ENCODE data around the gene KCNK10. TPM values are rescaled to one million over a fixed set of nuclear protein-coding genes. Genes with fewer than 3 reads are reported as not detected.
A peak's percentile ranks its signal among the peaks of the same experiment; 100 is the strongest.
"Not testable (repeated sequence)": the region's sequence is repeated elsewhere in the genome, so short reads cannot be mapped to it uniquely, and the experiment has no call there.

The KCNK10 gene
- total RNA-seq, 1 experiment from 2014 or later: not detected

DNA sequence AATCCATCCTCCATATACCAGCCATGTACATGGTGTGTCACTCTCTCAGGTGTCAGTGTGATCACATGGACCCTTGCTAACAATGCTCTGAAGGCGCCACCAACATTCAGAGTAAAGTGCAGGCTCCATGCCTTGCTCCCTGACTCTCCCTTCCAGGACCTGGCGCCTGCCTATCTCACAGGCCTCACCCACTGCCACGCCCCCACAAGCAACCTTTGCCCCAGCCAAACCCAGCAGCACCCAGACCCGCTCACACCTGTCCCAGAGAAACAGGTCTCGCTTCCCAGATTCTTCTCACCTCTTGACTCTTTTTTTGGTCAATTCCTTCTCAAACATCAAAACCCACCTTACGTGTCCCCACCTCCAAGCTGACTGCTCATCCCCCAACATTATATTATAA is 52.3 kb downstream of the KCNK10 start:
- peak; percentile 26 for DNase-seq (ENCODE audit: low spot score)

DNA sequence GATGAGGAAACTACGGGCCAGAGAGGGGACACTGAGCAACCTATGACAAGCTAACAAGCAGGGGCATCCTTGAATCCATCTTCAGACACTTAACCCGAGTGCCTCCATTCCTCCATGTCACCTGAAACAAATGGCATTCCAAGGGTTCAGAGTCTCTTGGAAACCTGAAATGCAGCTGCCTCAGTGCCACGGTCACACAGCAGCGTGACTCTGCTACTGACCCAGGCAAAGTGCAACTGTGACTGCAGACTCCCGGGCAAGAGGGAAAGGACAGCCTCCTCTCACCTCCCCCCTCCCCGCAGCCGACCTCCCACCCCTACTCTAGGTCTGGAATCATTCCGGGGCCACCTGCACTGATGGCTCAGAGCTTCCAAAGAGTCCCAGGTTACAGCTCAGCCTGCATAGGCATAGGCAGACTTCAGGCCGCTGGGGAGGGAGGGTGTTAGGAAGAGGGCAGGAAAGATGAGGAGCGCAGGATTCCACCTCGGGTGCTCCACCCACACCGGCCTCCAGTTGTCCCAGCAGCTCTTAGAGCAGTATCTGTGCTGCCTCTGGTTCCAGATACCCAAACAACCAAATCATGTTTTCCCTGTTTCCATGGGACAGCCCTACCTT is 53.2 kb downstream of the KCNK10 start:
- no peak for DNase-seq (ENCODE audit: low spot score)

DNA sequence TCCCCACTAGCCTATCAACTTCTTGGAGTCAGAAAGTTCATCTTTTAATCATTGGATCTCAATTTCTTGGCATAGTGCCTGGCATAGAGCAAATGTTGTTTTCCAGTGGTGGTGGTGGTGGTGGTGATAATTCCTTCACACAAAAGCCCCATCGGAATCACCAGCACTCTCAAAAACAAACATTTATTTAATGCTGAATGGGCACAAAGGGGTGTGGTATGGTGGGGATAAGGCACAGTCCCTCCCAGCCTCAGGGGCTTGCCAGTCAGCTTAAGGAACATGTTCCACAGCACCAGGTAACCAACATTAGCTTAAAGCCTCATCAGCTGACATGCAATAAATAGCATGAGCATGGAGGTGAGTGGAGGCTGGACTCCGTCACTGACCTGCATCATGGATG is 56.6 kb downstream of the KCNK10 start:
- no peak for DNase-seq (ENCODE audit: low spot score)

DNA sequence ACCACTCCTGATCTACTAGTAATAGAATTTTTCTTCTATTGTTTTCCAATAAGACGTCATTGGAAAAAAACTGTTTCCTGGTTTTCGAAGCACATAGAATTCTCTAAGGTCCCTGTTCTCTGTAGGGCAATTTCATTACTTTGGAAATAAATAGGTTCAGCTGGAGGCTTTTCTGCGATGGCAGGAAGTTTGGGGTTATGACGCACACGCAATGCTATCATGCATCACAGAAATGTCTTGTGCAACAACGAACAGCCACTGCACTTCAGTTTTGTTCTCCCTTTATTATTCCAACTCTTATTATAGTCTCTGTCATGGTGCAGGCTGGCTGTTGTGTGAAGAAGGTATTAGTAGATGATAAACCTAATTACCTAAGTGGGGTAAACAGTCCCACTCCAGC is 59.0 kb downstream of the KCNK10 start:
- no peak for DNase-seq (ENCODE audit: low spot score)

DNA sequence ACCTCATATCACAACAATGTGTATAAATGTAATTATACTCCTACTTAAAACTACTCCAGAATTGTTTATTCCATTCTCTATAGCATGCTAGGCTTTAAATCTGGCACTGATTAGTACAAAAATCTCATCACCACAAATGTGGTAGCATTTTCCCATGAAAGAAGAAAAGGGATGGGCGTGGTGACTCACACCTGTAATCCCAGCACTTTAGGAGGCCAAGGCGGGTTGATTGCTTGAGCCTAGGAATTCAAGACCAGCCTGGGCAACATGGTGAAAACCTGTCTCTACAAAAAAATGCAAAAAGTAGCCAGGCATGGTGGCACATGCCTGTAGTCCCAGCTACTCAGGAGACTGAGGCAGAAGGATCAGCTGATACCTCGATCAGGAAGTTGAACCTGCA is 61.8 kb downstream of the KCNK10 start:
- DNase-seq (ENCODE audit: low spot score): not testable (repeated sequence)

DNA sequence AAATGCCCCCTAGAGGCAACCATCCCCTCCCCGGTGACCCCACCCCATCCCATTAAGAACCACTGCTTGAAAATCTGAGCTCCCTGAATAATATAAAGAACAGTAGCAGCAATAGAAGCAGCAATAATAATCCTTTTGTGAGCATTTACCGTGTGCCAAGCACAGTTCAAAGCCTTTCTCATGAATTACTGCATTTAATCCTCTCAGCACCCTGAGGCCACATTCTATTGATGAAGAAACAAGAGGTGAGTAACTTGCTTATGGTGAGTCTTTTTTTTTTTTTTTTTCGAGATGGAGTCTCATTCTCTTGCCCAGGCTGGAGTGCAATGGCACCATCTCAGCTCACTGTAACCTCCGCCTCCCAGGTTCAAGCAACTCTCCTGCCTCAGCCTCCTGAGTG is 65.0 kb downstream of the KCNK10 start:
- no peak for DNase-seq (ENCODE audit: low spot score)

DNA sequence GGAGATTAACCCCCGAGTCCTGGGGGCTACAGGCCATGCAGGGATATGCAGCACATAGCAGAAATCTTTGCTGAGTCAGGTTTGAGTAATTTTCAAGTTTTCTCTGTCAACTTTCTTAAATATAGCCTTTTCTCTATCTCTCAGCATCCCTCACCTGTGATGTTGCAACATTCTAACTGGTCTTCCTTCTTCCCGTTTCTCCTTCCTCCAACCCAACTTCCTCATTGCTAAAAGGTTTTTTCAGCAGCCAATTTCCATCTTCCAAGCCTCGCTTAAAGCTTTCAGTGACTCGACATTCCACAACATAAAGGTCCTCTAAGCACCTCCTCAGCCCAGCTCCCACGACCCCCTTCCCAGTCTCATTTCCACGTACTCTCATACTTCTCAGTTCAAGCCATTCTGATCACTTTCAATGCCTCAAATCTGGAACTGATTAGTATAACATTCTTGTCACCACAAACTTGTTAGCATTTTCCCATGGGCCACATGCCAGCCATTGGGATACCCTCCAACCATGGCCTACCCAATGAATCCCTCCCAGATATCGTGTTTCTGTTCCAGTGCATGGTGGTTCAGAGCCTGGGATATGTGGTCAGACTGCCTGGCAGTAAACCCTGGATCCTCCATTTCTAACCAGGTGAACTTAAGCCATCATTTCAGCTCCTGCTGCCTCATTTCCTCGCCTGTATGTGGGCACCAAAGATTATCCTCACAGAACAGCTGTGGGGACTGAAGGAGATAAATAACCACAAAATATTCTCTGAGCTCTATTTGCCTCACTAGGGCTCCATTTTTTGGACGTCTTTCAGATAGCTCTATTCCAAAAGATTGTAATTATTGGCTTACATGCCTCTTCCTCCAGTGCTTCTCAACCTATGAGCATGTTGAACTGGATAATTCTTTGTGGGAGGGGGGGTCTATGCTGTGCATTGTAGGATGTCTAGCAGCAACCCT is 65.8 kb downstream of the KCNK10 start:
- no peak for DNase-seq (ENCODE audit: low spot score)

DNA sequence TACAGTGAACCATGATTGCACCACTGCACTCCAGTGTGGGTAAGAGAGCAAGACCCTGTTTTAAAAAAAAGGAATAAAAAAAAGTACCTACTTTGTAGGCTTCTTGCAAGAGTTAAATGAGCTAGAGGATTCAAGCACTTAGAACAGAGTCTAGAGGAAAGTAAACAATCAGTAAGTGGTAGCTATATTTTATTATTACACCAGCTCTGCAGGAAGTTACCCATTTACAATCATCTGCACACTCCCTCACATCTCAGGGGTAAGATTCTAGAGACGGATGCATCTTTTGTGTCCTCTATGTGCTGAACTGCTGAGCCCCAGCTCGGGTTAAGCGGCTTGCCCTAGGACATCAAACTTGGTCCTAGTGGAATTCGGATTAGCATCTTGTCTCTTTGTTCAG is 67.3 kb downstream of the KCNK10 start:
- no peak for DNase-seq (ENCODE audit: low spot score)

DNA sequence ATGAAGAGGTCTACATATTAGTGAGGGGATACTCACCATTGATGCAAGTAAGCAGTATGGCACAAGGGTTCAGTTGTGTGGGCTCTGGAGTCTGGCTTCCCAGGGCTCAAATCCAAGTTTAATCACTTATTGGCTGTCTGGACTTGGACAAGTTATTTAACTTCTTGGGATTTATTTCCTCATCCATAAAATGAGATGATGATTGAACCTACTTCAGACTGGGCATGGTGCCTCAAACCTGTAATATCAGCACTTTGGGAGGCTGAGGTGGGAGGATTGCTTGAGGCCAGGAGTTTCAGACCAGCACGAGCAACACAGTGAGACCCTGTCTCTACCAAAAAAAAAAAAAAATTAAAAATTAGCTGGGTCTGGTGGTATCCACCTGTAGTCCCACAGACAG is 67.9 kb downstream of the KCNK10 start:
- DNase-seq (ENCODE audit: low spot score): no peak

DNA sequence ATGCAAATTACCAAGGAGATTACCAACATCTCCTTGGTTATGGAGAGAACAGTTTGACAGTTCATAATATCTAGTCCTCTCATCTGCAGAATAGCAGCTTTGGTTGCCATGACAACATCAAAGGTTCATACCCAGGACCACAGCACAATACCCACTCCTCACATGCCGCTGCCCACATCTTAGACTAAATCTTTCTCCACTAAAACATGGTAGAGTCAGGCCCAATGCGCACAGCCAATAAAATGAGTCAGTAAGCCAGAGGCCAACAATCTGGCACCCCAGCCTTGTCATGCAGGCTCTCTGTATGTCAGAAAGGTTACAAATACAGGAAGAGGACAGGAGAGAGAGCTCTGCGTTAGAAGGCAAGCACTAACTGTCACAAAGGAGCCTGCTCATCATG is 70.6 kb downstream of the KCNK10 start:
- DNase-seq (ENCODE audit: low spot score): no peak

DNA sequence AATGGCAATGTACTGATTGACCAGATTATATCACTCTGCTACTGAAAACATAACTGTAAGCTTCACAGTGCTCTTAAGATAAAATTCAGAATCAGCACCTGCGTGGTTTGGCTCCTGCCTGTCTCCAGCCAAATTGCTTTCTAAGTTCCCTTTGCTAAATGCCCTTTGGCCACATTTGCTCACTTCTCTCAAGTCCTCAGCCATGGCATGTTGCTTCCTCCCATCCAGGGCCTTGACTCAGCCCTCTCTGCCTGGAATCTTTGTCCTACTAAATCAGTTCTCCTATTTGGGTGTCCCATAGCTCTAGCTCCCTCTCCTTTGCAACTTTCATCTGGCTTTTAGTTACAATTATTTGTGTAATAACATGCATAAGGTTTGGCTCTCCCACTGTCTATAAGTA is 71.4 kb downstream of the KCNK10 start:
- no peak for DNase-seq (ENCODE audit: low spot score)

DNA sequence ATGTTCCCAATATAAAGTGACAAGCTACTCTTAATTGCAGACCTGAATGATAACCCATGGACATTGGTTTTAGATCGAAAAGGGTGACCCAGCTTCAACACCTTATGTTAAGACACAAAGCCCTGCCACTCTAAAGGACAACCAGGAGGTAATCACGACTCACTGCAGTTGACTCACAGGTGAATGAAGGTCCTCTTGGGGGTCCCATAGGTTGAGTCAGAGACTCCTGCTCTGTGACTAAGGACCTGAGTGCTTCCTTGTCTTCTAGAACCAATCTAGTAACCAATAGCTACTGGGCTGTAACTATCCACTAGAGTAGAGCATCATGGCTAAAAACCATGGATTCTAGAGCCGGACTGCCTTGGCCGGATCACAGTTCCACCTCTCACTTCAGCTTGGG is 73.8 kb downstream of the KCNK10 start:
- DNase-seq (ENCODE audit: low spot score): no peak

DNA sequence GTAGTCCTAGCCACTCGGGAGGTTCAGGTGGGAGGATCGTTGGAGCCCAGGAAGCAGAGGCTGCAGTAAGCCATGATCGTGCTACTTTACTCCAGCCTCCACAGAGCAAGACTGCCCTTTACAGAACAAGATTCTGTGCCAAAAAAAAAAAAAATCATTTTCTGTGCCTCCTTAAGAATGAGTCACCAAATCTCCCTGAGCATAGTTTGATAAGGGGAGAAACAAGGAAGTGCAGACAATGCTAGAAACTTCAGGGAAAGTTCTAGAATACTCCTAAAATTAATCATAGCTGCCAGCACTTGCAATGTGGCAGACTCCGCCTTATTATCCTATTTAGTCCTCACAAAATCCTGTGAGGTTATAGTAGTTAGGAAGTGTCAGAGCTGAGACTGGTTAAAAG is 74.5 kb downstream of the KCNK10 start:
- no peak for DNase-seq (ENCODE audit: low spot score)

DNA sequence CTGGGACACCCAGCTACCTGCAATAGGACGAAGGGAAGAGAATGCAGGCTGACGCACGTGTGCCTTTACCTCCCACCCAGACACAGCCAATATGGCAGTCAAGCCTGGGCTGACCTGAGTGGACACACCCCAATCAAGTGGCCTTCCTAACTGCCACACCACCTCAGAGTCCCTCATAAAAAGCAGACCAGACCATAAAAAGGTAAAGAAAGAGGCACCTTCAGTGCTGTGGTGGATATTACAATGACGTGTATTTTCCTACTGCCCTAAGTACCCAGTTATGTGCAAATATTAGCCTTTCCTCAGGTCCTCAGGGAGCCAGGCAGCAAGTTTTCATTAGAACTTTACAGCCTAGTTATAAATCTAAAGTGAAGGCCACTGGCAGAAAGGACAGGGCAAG is 75.8 kb downstream of the KCNK10 start:
- DNase-seq (ENCODE audit: low spot score): no peak

DNA sequence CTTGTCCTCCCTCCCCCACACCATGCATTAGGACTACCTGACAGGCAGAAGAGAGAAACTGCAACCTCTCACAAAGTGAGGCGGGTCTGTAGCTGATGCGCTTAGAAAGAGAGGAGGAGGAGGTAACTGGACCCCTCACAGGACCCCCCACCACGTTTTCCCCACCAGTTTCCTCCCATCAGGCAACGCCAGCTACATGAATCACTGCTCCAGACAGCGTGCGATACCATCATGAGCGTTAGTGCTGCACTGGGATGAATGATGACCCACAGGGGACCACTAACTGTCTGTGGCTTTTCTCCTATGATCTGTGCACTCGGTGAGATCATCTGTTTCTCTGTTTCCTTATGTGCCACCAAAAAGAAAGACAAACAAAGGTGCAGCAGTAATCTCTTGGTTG is 77.7 kb downstream of the KCNK10 start:
- DNase-seq (ENCODE audit: low spot score): no peak

DNA sequence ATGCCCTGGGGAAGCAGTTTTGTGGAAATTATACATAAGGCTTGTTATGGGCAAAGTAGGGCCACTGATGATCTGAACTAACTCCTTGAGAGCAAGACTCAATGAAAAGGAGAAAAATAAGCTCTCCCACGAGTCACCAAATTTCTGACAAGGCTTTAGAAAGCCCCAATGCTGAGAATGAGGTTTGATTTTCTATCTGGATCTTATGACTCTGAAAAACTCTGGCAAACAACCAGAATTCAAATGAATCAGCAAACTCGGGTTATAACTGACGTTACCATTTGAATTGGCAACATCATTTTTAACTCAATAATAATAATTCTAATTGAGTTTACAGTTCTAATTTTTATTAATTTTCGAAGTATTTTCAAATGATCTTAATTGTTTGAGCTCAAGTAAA is 79.1 kb downstream of the KCNK10 start:
- no peak for DNase-seq (ENCODE audit: low spot score)

DNA sequence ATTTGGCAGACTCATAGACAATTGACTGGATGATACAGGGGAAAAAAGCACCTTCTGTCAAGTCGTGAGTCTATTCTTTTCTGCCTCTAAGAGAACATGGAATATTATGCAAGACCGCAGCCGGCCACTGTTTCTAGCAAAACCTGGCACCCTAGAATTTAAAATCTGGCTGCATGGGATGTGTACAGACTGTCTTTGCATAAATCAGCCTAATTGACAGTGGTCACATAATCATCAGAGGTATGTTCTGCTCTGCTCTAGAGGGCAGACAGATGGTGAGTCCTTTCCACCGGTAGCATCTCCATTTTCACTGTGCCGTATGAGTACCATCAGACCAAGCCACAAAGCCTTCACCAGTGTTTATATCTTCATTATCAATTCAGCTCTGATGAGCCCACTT is 80.6 kb downstream of the KCNK10 start:
- DNase-seq (ENCODE audit: low spot score): no peak

DNA sequence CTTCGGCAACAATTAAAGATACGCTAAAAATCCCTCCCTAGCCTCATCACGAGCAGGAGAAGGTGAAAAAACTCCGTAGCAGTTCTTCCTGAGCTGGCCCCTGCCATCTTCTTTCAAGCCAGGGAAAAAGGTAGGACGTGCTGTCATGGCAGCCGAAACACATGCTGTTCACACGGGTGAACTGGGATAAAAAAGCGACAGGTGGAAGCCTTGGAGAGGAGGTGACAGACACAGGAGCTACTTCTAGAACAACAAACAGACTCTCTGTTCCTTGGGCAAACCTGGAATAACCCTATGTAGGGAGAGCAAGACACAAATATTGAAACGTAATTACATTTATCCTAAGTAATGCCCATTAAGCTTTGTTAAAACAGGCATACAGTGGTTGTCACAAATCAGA is 81.3 kb downstream of the KCNK10 start:
- no peak for DNase-seq (ENCODE audit: low spot score)

DNA sequence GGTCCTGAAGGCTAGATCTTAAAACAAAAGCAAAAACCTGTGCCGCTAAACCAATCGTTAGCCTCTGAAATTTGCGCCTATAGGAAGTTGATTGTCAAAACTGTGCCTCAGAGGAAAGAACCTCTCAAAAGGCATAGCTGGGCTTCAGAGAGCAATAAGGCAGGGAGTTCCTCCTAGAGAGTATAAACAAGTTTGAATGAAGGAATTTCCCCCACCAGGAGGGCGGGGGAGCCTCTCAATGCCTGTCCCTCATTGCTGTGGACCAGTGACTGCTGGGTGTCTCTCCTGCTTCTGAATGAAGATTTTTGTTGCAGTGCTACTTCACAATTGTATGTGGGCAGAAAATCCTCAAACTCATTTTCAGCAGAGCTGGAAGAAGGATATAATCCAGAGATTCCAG is 88.6 kb downstream of the KCNK10 start:
- no peak for DNase-seq (ENCODE audit: low spot score)

DNA sequence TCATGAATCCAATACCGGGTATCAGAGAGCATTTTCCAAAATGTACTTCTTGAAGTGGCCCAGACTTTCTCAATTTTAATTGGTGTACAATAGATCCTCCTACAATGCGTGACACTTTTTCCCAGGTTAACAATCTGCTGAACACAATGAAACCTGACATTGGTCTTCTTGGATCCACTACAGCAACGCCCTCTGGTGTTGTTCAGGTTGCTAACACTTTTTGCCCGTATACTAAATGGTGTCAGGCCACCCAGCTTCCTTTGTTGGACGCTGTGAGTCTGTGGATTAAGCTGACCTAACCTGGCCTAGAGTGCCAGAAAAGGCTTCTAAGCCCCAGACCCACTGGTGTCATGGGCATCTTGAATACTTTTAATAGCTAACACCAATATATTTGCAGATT is 89.2 kb downstream of the KCNK10 start:
- peak; percentile 38 for DNase-seq (ENCODE audit: low spot score)

DNA sequence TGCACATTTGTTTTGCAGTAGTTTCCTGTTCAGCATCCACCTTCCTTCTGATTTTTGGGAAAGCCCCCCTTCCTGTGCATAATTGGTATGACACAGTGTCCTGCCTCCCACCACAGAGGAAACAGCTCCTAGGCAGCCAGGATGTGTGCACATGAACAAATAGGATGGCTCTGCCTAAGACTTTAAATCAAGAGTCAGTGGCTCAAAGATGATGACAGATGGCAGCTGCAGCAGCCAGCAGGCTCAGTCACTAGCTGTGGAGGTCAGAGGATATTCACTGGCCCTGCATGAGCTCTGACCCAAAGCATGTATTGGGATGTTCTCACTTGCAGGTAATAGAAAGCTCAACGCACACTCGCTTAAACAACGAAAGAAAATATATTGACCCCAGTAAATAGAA is 90.3 kb downstream of the KCNK10 start:
- no peak for DNase-seq (ENCODE audit: low spot score)

DNA sequence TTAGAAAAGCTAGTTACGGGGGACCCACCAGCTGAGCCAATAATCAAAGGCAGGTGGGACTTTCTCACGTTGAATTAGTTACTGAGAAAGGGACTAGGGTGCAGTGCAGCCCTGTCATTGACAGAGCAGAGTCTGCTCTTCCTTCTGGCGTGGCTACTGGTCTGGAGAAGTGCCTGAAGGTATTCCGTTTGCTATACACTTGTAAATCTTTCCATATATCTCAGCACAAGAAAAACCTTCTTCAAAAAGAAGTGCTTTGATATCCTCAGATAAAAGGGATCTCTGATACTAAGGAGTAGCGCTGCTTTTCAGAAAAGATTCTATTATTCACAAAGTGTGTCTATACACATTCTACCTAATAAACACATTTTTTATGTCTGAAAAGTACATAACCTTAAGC is 91.5 kb downstream of the KCNK10 start:
- DNase-seq (ENCODE audit: low spot score): no peak

DNA sequence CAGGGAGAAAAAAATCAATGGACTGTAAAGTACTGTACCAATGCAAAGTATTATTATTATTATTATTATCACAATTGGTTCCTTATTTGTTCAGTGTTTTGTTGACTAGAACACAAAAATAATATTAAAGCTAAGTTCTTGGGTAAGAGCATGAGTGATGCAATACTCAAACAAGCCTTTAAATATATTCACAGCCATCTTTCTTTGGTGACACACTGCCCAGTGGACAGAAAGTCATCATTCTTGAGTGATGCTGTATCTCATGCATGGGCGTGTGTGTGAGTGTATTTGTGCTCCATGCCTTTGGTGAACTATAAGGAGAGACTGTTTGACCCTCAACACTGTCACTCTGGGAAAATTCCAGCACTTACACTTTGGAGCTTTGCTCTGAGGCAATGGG is 93.6 kb downstream of the KCNK10 start:
- DNase-seq (ENCODE audit: low spot score): no peak
